MM.1S (cell line): ENCODE results near the gene CDC34.
A peak's percentile ranks its signal among the peaks of the same experiment; 100 is the strongest.

Experiments used
- DNase-seq: peaks from one replicate; pipeline ENCODE4 v3.0.0-alpha.2; 2015
- H2AFZ ChIP-seq: fragments of 300-600 bp; sonication (generic); 2 replicates; pipeline ENCODE4 v1.6.0; 2016; ENCODE audit warnings: antibody characterized with exemption, low read length
- H3F3A ChIP-seq: fragments of 300-600 bp; sonication (generic); 2 replicates; pipeline ENCODE4 v1.6.1; 2016; ENCODE audit warnings: mild to moderate bottlenecking, antibody characterized with exemption, low read length, moderate library complexity, mixed read lengths; ENCODE audit not compliant: insufficient read depth
- H3K27ac ChIP-seq: fragments of 300-600 bp; sonication (generic); 2 replicates; pipeline ENCODE4 v1.5.1; 2016; ENCODE audit warnings: mild to moderate bottlenecking, low read length
- H3K27me3 ChIP-seq: fragments of 300-600 bp; sonication (generic); replicated peaks from 2 replicates; pipeline ENCODE4 v1.6.0; 2016; ENCODE audit warnings: low read length; ENCODE audit not compliant: insufficient read depth
- H3K36me3 ChIP-seq: fragments of 300-600 bp; sonication (generic); replicated peaks from 2 replicates; pipeline ENCODE4 v1.6.1; 2016; ENCODE audit warnings: mild to moderate bottlenecking, low read length, mixed read lengths; ENCODE audit not compliant: insufficient read depth
- H3K4me1 ChIP-seq: fragments of 300-600 bp; sonication (generic); 2 replicates; pipeline ENCODE4 v1.6.1; 2016; ENCODE audit warnings: low read length, mixed read lengths
- H3K4me2 ChIP-seq: fragments of 300-600 bp; sonication (generic); 2 replicates; pipeline ENCODE4 v1.6.0; 2016; ENCODE audit warnings: low read depth, low read length
- H3K4me3 ChIP-seq: fragments of 300-600 bp; sonication (generic); 2 replicates; pipeline ENCODE4 v1.5.1; 2016; ENCODE audit warnings: low read length, mixed read lengths
- H3K79me2 ChIP-seq: fragments of 300-600 bp; sonication (generic); 2 replicates; pipeline ENCODE4 v1.6.1; 2016; ENCODE audit warnings: mixed run types, low read length, mixed read lengths
- H3K9ac ChIP-seq: fragments of 300-600 bp; sonication (generic); 2 replicates; pipeline ENCODE4 v1.6.1; 2016; ENCODE audit warnings: low read length, mixed read lengths
- H3K9me2 ChIP-seq: fragments of 300-600 bp; sonication (generic); replicated peaks from 2 replicates; pipeline ENCODE4 v1.6.1; 2016; ENCODE audit warnings: mild to moderate bottlenecking, low read length, mixed read lengths; ENCODE audit not compliant: insufficient read depth
- H3K9me3 ChIP-seq: fragments of 300-600 bp; sonication (generic); replicated peaks from 2 replicates; pipeline ENCODE4 v1.6.1; 2016; ENCODE audit warnings: mild to moderate bottlenecking, low read length, mixed read lengths; ENCODE audit not compliant: insufficient read depth
- H4K20me1 ChIP-seq: fragments of 300-600 bp; sonication (generic); 2 replicates; pipeline ENCODE4 v1.6.1; 2016; ENCODE audit warnings: mild to moderate bottlenecking, low read length, moderate library complexity, mixed read lengths; ENCODE audit not compliant: insufficient read depth
- CTCF ChIP-seq: fragments of 300-600 bp; sonication (generic); IDR thresholded peaks from 2 replicates; pipeline ENCODE4 v1.5.1; 2016; ENCODE audit warnings: antibody characterized with exemption, low read length, mixed read lengths
- EZH2 ChIP-seq: fragments of 300-600 bp; sonication (generic); optimal IDR thresholded peaks from 2 replicates; pipeline ENCODE3; 2017; ENCODE audit warnings: low read depth, mild to moderate bottlenecking, antibody characterized with exemption, low read length, mixed read lengths
- EZH2phosphoT487 ChIP-seq: fragments of 300-600 bp; sonication (generic); IDR thresholded peaks from 2 replicates; pipeline ENCODE4 v1.6.1; 2018; ENCODE audit warnings: antibody characterized with exemption, low read length

Gene CDC34

GRCh38 chr19:572140-572742, 40.7 kb downstream of the CDC34 start, which contains the start of gene BSG:
Gene BSG (plus strand): TSS chr19:572596. CDS start chr19:572635, 39 bp downstream.
- peaks cover 18% of the 10 kb centered on the region for H4K20me1 ChIP-seq
- H3K4me1 ChIP-seq = peaks cover 8% of the 10 kb centered on the region; the same call in 1 of the 2 replicates
- peaks cover 48% of the 10 kb centered on the region for H3K79me2 ChIP-seq
- peak within 1 kb of the TSS; percentile 98 for H3K4me2 ChIP-seq
- DNase-seq = peak; percentile 100
- H3K27ac ChIP-seq = peak within 1 kb of the TSS; percentile 87
- H3K9ac ChIP-seq = peak within 1 kb of the TSS; percentile 99
- no peaks in the 10 kb centered on the region for H3K27me3 ChIP-seq
- peaks cover 14% of the 10 kb centered on the region for H3F3A ChIP-seq
- H3K36me3 ChIP-seq = no peaks in the 10 kb centered on the region; the same call in 1 of the 2 replicates
- H3K9me2 ChIP-seq = no peaks in the 10 kb centered on the region
- peak within 1 kb of the TSS; percentile 88 for H2AFZ ChIP-seq
- peak within 1 kb of the TSS; percentile 95 for H3K4me3 ChIP-seq
- TF ChIP-seq EZH2 = no peak
- TF ChIP-seq CTCF = no peak
- TF ChIP-seq EZH2phosphoT487 = no peak
- H3K9me3 ChIP-seq = no peaks in the 10 kb centered on the region

GRCh38 chr19:572743-573518, 41.4 kb downstream of the CDC34 start:
- peaks cover 8% of the 10 kb centered on the region; the same call in 1 of the 2 replicates for H3K4me1 ChIP-seq
- peaks cover 14% of the 10 kb centered on the region for H3F3A ChIP-seq
- H3K36me3 ChIP-seq = no peaks in the 10 kb centered on the region; the same call in 1 of the 2 replicates
- H3K9me3 ChIP-seq = no peaks in the 10 kb centered on the region
- peak overlapping the region; percentile 95 for H3K4me3 ChIP-seq
- TF ChIP-seq EZH2phosphoT487 (no peak), EZH2 (no peak), CTCF (no peak)
- H3K9me2 ChIP-seq = no peaks in the 10 kb centered on the region
- peaks cover 20% of the 10 kb centered on the region for H4K20me1 ChIP-seq
- H3K9ac ChIP-seq = peak overlapping the region; percentile 99
- peak overlapping the region; percentile 84 for H2AFZ ChIP-seq
- H3K79me2 ChIP-seq = peaks cover 55% of the 10 kb centered on the region
- H3K27ac ChIP-seq = peak overlapping the region; percentile 37; the same call in 1 of the 2 replicates
- DNase-seq = peak; percentile 28
- peak overlapping the region; percentile 98 for H3K4me2 ChIP-seq
- H3K27me3 ChIP-seq = no peaks in the 10 kb centered on the region

- Histone ChIP-seq H3K4me1 (peaks cover 8% of the 10 kb centered on the region; the same call in 1 of the 2 replicates), H2AFZ (0 out of 2 replicates have a peak overlapping the region, but pooled peaks have one; percentile 84), H3K9ac (peak overlapping the region; percentile 99), H3K9me2 (no peaks in the 10 kb centered on the region), H3K9me3 (no peaks in the 10 kb centered on the region), H3K79me2 (peaks cover 60% of the 10 kb centered on the region), H4K20me1 (peaks cover 20% of the 10 kb centered on the region), H3K27ac (no peak overlapping the region), H3K27me3 (no peaks in the 10 kb centered on the region), H3K36me3 (peaks cover 4% of the 10 kb centered on the region; the same call in 1 of the 2 replicates), H3K4me3 (peak overlapping the region; percentile 95), H3F3A (peaks cover 14% of the 10 kb centered on the region), H3K4me2 (peak overlapping the region; percentile 98)
- TF ChIP-seq EZH2phosphoT487 (no peak), CTCF (no peak), EZH2 (no peak)
- DNase-seq = no peak
Measured at GRCh38 chr19:573519-573825, 41.9 kb downstream of the CDC34 start.
